Erythroblast (primary cell): ENCODE measurements around the gene CEP95.

Experiments
- GATA1 ChIP-seq: IDR thresholded peaks from 2 replicates; pipeline ENCODE4 v1.6.1; 2011; ENCODE audit warnings: low read depth, mild to moderate bottlenecking, control low read depth, low read length, moderate library complexity
- POLR2A ChIP-seq: IDR thresholded peaks from 2 replicates; pipeline ENCODE4 v1.6.1; 2011; ENCODE audit warnings: mild to moderate bottlenecking, low read length

DNA sequence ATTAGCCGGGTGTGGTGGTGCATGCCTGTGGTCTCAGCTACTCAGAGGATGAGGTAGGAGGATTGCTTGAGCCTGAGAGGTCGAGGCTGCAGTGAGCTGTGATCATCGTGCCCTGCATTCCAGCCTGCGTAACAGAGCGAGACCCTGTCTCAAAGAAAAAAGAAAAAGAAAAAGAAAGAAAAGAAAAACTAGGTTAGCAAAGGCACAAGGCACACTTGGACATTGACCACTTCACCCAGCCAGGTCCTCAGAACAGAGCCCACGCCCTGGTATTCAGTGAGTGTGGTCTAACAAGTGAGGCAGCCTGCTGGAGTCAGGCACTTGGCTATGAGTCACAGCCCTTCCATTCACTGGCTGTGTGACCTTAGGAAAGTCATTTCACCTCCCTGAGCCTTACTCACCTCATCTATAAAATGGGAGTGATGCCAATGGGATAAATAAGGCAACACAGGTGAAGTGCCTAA is 47.5 kb upstream of the CEP95 start:
- TF ChIP-seq POLR2A: no peak
- TF ChIP-seq GATA1: no peak
